ENCODE measurements around the gene TC2N.

Gene TC2N

GRCh38 chr14:91862417-91862816 lies 4.9 kb downstream of the TC2N start:
- TF ChIP-seq CTCF (IDR thresholded peaks at IDR 0.05): no peak

DNA sequence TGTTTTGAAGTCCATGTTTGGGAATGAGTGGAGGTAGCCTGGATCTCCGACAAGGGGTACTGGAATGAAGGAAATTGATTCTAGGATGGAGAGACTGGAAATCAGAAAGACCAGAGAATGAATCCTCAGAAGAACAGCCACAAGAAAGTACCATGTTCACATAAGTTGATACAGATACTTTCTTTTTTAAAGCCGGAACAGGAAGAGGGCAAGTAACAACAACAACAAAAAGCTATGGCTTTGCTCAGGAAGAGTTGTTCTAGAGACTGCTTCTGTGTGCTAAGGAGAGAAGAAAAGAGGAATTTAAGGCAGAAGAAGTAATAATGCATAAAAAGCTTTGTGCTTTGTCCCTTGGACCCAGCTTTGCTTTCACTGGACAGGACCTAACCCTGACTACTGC lies 6.2 kb downstream of the TC2N start:
- TF ChIP-seq CTCF (IDR thresholded peaks at IDR 0.05): no peak

GRCh38 chr14:91860238-91860637 lies 7.1 kb downstream of the TC2N start:
- TF ChIP-seq CTCF (IDR thresholded peaks at IDR 0.05): no peak

DNA sequence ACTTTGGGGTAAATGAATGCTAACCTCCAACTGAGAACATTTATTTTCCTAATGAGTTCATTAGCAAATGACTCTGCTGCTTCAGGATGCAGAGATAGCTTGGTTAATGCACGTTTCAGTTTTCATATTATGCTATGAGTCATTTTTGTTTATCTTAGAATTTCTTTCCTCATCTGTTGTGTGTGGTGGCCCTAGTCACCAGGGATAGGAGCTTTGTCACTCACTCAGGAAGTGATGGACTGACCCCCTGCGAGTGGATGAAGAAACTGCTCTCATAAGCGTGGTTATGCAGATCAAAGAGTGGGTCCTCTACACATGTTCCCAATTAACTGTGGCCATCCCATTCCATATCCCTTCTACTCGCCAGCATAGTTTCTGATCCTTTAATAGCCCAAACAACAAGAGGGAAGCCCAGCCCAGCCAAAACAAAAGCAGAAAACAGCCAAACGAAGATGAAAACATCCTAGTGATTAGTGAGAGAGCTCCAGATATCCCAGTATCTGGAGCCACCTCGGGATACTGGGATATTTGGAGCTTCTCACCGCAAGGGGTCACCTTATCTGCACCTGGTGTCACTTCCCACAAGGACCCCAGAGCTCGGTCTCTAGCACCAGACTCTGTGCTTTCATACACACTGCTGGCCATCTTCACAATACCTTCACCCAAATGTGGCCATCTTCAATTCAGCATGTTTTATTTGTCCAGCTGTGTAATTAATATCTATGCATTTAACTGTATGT lies 8.6 kb downstream of the TC2N start:
- TF ChIP-seq CTCF (IDR thresholded peaks at IDR 0.05): peak; percentile 29; the same call in 1 of the 2 replicates

DNA sequence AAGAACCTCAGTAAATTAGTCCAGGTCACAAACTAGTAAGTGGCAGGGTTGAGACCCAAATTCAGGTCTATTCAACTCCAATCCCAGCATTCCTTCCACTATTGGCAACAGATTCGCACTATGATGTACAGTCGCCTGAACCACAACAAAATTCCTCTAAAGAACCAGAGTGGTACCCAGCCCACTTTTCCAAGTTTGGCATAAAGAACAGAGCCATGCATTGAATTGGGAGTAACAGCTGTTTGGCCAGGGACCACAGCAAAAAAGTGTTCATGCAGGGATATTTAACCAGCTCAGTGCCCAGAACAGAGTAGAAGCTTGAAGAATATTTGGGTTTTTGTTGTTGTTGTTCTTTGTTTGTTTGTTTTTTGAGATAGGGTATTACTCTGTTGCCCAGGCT lies 9.7 kb downstream of the TC2N start:
- no peak for TF ChIP-seq CTCF (IDR thresholded peaks at IDR 0.05)

DNA sequence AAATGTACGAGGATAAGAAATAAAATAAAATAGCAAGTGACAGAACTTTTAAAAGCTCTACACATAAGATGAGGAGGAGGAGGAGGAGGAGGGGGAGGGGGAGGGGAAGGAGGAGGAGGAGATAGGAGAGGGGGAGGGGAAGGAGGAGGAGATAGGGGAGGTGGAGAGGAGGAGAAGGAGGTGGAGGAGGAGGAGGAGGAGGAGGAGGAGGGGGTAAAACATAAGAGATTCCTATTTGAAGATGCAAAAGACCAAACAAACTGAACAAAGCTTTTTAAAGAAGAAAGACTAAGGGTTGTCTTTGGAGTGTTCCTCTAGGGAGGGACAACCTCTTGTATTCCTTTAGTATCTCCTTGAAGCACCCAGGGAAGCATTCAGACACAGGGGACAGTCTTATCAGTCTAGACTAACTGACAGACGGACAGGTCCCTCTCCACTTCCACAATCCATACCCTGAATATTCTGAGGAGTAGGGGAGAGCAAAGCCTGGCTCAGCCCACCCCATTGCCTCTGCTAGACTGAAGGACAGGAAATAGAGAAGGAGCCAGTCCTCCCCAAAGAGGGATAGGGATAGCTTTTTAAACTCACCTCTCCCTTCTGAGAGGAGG lies 12.9 kb downstream of the TC2N start:
- no peak for TF ChIP-seq CTCF (IDR thresholded peaks at IDR 0.05)

DNA sequence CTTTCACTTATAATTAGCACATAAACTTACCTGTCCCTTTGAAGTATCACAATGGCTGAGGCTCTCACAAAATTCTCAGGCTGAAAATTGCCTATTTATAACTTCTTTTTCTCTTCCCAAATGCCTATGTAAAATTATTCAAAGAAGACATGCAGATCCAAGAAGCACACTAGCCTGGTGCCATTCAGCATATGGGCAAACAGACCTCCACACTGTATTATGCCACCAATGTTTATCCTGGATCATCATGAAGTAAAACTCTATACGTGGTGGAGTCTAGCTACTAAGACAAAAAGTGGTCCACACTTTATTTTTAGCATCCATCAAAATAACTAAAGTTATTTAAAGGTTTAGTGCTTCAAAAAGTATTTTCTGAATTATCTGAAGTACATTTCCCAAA lies 15.8 kb downstream of the TC2N start:
- TF ChIP-seq CTCF (IDR thresholded peaks at IDR 0.05): no peak

All from LNCAP (cell line).